ENCODE data around the gene AMOT. TPM values are rescaled to one million over a fixed set of nuclear protein-coding genes. Genes with fewer than 3 reads are reported as not detected.
A peak's percentile ranks its signal among the peaks of the same experiment; 100 is the strongest.

The AMOT gene
- total and polyA plus RNA-seq, 4 donors = 1.1 to 2.6 (median 1.9) TPM

GRCh38 chrX:112865464-112866025 lies 24.9 kb upstream of the AMOT start:
- no peaks in the 10 kb centered on the region for H3K9me3 ChIP-seq (ENCODE audit: control insufficient read depth in 4 of 4, low read length in 3 of 4)
- no peak for DNase-seq (ENCODE audit: low spot score)
- no peak overlapping the region for H3K4me3 ChIP-seq (ENCODE audit: low read depth in 1 of 3, low read length in 3 of 3)
- WGBS = 45% methylated on average over 4 of the region's 4 CpGs
- no peaks in the 10 kb centered on the region for H3K36me3 ChIP-seq (ENCODE audit: control insufficient read depth in 4 of 4, insufficient read depth in 3 of 4, low read depth in 1 of 4, low read length in 3 of 4)
- peaks cover 0 to 14% (median 9%) of the 10 kb centered on the region in 4 donors for H3K4me1 ChIP-seq (ENCODE audit: control insufficient read depth in 4 of 4, insufficient read depth in 4 of 4, low read length in 3 of 4)
- no peak overlapping the region for H3K9ac ChIP-seq (ENCODE audit: low read depth in 1 of 2, low read length in 2 of 2)
- TF ChIP-seq TAF1 (conservative IDR thresholded peaks at IDR 0.05) (no peak), HNF4A (conservative IDR thresholded peaks at IDR 0.05) (peak in 1 of 2 donors; percentile 13), GABPA (IDR thresholded peaks at IDR 0.05 in 1 of 2, conservative IDR thresholded peaks at IDR 0.05 in 1 of 2) (no peak), YY1 (IDR thresholded peaks at IDR 0.05) (no peak), RXRA (IDR thresholded peaks at IDR 0.05) (peak in 1 of 2 donors; percentile 29)
- H3K27ac ChIP-seq (ENCODE audit: low read depth in 1 of 2, low read length in 2 of 2) = no peak overlapping the region
- H3K27me3 ChIP-seq (ENCODE audit: control insufficient read depth in 4 of 4, insufficient read depth in 4 of 4, low read length in 3 of 4) = no peaks in the 10 kb centered on the region

GRCh38 chrX:112863850-112864249 lies 23.2 kb upstream of the AMOT start:
- no peak overlapping the region for H3K4me3 ChIP-seq (ENCODE audit: low read depth in 1 of 3, low read length in 3 of 3)
- peaks cover 0 to 14% (median 9%) of the 10 kb centered on the region in 4 donors for H3K4me1 ChIP-seq (ENCODE audit: control insufficient read depth in 4 of 4, insufficient read depth in 4 of 4, low read length in 3 of 4)
- peak overlapping the region in 1 of 2 donors; percentile 37 for H3K27ac ChIP-seq (ENCODE audit: low read depth in 1 of 2, low read length in 2 of 2)
- H3K9ac ChIP-seq (ENCODE audit: low read depth in 1 of 2, low read length in 2 of 2) = no peak overlapping the region
- H3K9me3 ChIP-seq (ENCODE audit: control insufficient read depth in 4 of 4, low read length in 3 of 4) = no peaks in the 10 kb centered on the region
- no peak for DNase-seq (ENCODE audit: low spot score)
- H3K27me3 ChIP-seq (ENCODE audit: control insufficient read depth in 4 of 4, insufficient read depth in 4 of 4, low read length in 3 of 4) = no peaks in the 10 kb centered on the region
- H3K36me3 ChIP-seq (ENCODE audit: control insufficient read depth in 4 of 4, insufficient read depth in 3 of 4, low read depth in 1 of 4, low read length in 3 of 4) = no peaks in the 10 kb centered on the region
- TF ChIP-seq GABPA (IDR thresholded peaks at IDR 0.05 in 1 of 2, conservative IDR thresholded peaks at IDR 0.05 in 1 of 2) (no peak), FOXA1 (IDR thresholded peaks at IDR 0.05) (no peak), ZBTB33 (IDR thresholded peaks at IDR 0.05) (no peak), NR2F2 (IDR thresholded peaks at IDR 0.05) (no peak), FOXA2 (IDR thresholded peaks at IDR 0.05) (no peak), HNF4A (conservative IDR thresholded peaks at IDR 0.05) (peak in 1 of 2 donors; percentile 21), YY1 (IDR thresholded peaks at IDR 0.05) (peak; percentile 22), JUND (IDR thresholded peaks at IDR 0.05) (no peak), RXRA (IDR thresholded peaks at IDR 0.05) (peak in 1 of 2 donors; percentile 61), CTCF (IDR thresholded peaks at IDR 0.05; ENCODE audit: low read depth, low read length, missing input control) (no peak), SP1 (IDR thresholded peaks at IDR 0.05) (no peak), ATF3 (IDR thresholded peaks at IDR 0.05) (no peak), TAF1 (conservative IDR thresholded peaks at IDR 0.05) (no peak), RAD21 (IDR thresholded peaks at IDR 0.05) (no peak)
- 40% methylated on average over 2 of the region's 2 CpGs for WGBS

- Histone ChIP-seq H3K4me1 (ENCODE audit: control insufficient read depth in 4 of 4, insufficient read depth in 4 of 4, low read length in 3 of 4) (no peaks in the 10 kb centered on the region), H3K27me3 (ENCODE audit: control insufficient read depth in 4 of 4, insufficient read depth in 4 of 4, low read length in 3 of 4) (no peaks in the 10 kb centered on the region), H3K4me3 (ENCODE audit: low read depth in 1 of 3, low read length in 3 of 3) (no peak overlapping the region), H3K9ac (ENCODE audit: low read depth in 1 of 2, low read length in 2 of 2) (no peak overlapping the region), H3K9me3 (ENCODE audit: control insufficient read depth in 4 of 4, low read length in 3 of 4) (no peaks in the 10 kb centered on the region), H3K27ac (ENCODE audit: low read depth in 1 of 2, low read length in 2 of 2) (no peak overlapping the region), H3K36me3 (ENCODE audit: control insufficient read depth in 4 of 4, insufficient read depth in 3 of 4, low read depth in 1 of 4, low read length in 3 of 4) (no peaks in the 10 kb centered on the region)
- WGBS = 91% methylated on average over 5 of the region's 5 CpGs
- DNase-seq (ENCODE audit: low spot score) = no peak
- TF ChIP-seq HNF4G (IDR thresholded peaks at IDR 0.05) (no peak), GABPA (IDR thresholded peaks at IDR 0.05 in 1 of 2, conservative IDR thresholded peaks at IDR 0.05 in 1 of 2) (no peak), FOXA2 (IDR thresholded peaks at IDR 0.05) (no peak), CTCF (IDR thresholded peaks at IDR 0.05; ENCODE audit: low read depth, low read length, missing input control) (no peak), REST (IDR thresholded peaks at IDR 0.05) (no peak), NR2F2 (IDR thresholded peaks at IDR 0.05) (no peak), FOXA1 (IDR thresholded peaks at IDR 0.05) (no peak), SP1 (IDR thresholded peaks at IDR 0.05) (no peak), ATF3 (IDR thresholded peaks at IDR 0.05) (no peak)
These were observed 16.8 kb upstream of the AMOT start for GRCh38 chrX:112857478-112857878.

All from liver (tissue), 9 donors.